ENCODE data around the gene KCNMB4.
"Not testable (repeated sequence)": the region's sequence is repeated elsewhere in the genome, so short reads cannot be mapped to it uniquely, and the experiment has no call there.

KCNMB4 gene

DNA sequence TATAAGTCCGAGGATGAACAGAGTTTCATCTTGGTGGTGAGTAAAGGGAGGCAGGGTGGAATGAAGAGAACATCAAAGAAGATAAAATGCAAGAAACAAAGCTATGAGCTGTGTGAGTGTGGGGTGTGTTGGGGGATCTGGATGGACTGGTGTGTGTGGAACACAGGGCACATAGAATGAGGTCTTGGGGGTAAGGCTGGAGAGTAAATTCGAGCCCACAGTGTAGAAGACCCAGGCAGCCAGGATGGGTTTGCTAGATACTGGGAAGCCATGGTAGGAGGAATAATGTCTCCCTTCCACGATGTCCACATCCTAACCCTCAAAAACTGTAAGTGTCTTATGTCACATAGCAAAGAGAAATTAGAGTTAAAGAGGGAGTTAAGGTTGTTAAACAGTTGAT lies 6.8 kb downstream of the KCNMB4 start:
- no peak for DNase-seq (ENCODE audit: low spot score)

DNA sequence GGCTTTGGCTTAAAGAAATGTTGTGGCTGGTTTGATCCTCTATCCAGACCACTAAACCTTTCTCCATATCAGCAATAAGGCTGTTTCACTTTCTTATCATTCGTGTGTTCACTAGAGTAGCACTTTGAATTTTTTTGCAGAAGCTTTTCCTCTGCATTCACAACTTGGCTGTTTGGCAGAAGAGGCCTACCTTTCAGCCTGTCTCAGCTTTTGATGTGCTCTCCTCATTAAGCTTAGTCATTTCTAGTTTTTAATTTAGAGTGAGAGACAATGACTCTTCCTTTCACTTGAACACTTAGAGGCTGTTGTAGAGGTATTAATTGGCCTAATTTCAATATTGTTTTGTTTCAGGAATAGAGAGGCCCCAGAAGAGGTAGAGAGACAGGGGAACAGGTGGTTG lies 13.8 kb downstream of the KCNMB4 start:
- DNase-seq (ENCODE audit: low spot score), result no peak

DNA sequence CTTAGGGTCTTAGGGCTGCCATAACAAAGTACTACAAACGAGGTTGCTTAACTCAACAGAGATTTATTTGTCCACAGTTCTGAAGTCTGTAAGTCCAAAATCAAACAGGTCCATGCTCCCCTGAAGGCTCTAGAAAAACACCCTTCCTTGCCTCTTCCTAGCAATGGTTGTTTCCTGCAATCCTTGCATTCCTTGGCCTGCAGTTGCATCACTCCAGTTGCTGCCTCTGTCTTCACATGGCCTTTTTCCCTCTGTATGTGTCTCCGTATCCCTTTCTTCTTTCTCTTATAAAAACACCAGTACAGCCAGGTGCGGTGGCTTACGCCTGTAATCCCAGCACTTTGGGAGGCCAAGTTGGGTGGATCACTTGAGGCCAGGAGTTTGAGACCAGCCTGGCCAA lies 17.4 kb downstream of the KCNMB4 start:
- no peak for DNase-seq (ENCODE audit: low spot score)

DNA sequence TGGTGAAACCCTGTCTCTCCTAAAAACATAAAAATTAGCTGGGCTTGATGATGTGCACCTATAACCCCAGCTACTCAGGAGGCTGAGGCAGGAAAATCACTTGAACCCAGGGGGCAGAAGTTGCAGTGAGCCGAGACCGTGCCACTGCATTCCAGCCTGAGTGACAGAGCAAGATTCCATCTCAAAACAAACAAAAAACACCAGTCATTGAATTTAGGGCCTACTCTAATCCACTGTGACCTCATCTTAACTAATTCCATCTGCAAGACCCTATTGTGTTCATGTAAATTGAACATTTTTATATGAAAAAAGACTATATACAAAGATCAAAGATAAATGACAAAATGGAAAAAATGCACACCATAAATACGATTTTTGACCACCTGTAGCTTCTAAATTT lies 17.8 kb downstream of the KCNMB4 start:
- no peak for DNase-seq (ENCODE audit: low spot score)

DNA sequence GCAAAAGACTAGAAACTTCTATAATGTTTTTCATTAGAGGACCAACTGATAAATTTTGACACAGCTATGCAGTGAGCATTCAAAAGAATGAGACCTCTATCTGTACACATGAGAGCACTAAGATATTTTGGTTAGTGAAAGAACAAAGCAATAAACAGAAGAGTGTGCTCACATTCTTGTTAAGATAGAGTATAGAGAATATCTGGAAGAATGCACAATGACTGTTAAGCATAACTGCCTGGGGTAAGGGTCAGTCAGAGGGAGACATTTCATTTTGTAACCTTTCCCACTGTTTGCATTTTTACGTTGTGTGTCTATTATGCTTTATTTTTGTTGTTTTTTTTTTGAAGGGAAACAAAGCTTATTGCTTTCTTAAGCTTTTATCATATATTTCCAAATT lies 20.7 kb downstream of the KCNMB4 start:
- no peak for DNase-seq (ENCODE audit: low spot score)

DNA sequence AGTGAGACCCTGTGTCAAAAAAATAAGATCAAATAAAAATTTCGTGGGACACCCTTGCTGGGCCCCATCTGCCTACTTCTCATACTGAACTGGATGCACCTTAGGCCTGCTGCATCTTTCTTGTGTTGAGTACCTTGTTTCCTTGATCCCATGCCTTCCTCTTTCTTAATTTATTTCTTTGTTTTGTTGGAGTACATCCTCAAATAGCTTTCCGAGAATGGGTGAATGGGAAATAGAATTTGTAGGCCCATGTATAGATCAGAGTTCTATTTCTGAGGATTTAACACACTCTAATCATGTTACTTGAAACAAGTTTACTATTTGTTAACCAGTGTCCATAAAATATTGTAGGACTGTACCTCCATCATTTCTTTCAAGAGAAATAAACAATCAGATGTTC lies 23.6 kb downstream of the KCNMB4 start:
- DNase-seq (ENCODE audit: low spot score), result no peak

DNA sequence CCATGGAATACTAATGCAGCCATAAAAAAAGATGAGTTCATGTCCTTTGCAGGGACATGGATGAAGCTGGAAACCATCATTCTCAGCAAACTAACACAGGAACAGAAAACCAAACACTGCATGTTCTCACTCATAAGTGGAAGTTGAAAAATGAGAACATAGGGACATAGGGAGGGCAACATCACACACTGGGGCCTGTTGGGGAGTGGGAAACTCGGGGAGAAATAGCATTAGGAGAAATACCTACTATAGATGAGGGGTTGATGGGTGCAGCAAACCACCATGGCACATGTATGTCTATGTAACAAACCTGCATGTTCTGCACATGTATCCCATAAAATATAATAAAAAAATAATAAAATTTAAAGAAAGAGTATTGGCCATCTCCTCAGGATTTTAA lies 26.5 kb downstream of the KCNMB4 start:
- DNase-seq (ENCODE audit: low spot score), result not testable (repeated sequence)

DNA sequence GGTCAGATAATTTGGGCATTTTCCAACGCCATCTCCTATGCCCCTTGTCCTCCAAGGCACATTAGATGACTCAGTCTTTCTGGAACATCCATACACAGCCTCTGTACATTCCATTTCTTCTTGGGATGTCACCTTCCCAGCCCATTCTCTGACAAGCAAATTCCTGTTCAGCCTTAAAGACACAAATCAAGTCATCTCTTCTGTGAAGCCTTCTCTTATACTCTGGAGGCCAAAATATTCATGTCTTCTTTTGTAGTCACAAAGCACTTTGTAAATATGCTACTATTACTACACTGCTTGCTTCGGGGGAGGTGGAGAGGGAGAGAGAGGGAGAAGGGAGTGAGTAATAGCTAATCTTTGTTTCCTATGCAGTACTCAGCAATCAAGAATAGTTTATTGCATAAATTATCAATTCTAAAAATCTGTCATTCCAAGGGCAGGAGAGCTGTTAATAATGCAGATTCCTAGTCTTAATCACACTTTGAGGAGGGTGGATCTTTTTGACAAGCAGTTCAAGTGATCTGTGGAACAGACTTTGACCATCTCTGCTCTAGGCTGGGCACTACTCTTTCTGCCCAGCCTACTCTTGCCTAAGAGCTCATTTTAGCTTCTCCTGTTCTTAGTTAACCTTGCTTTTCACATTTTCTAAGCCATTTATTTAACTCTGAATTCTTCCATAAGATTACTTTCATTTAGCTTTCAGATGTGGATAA lies 27.9 kb downstream of the KCNMB4 start:
- no peak for DNase-seq (ENCODE audit: low spot score)

DNA sequence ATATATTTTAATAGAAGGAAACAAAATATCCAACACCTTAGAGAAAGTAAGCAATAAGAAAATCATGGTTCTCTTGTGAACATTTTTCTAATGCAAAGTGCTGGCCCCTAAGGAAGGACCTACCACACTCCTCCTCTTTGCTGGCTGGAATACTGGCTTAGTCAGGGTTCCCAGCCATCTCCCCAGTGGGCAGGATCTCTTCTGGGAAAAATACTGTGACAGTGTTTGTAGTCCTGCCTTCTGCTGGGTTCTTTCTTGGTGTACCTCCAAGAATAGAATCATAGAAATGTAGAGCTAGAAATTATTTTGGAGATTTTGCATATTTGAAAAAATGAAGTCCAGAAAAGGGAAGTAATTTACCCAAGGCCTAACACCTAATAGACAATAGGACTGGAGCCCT lies 31.9 kb downstream of the KCNMB4 start:
- no peak for DNase-seq (ENCODE audit: low spot score)

DNA sequence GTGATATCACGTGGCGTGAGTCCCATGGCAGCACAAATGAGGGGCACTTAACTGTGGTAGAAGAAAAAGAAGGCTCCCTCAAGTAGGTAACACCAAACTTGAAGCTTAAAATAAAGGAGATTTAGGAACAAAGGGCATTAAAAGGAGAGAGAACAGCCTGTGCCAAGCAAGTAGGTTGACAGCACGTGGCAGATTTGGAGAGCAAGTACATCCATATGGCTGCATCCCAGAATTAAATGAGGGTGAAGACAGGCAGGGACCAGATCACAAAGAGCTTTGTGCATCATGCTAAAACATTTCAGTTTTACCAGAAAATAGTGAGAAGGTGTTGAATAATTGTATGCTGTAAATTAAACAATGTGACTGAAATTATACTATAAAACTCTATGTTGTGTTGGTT lies 32.8 kb downstream of the KCNMB4 start:
- no peak for DNase-seq (ENCODE audit: low spot score)

DNA sequence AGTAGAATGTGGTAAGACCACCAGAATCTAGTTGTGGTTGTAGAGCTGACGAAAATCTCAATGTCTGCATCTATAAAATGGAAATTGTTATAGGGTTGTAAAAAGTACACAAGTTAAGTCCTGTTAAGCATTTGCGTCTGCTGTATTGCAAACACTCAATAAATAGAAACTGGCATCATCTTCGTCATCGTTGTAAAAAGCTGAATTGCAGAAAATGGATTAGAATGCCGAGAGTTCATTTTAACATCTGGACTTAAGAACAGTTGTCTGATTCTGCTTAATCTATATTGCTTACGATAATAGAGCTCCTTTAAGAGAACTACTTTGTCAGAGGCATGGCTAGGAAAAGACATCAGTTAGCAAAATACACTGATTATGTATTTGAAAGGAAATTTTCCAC lies 33.2 kb downstream of the KCNMB4 start:
- no peak for DNase-seq (ENCODE audit: low spot score)

DNA sequence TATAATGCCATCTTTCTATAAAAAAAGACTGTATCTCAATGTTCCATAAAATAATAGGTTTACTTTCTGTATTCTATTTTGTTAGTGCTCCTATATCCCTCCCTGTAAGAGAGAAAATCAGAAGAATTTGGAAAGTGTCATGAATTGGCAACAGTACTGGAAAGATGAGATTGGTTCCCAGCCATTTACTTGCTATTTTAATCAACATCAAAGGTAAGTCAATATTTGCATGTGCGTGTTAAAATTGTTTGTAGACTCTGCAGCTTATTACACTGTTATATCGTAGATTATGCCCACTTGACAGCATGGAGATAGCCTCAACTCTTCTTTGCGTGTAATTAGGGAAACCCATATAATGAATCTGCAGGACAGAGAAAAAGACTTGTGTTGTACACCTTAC lies 34.0 kb downstream of the KCNMB4 start:
- no peak for DNase-seq (ENCODE audit: low spot score)

DNA sequence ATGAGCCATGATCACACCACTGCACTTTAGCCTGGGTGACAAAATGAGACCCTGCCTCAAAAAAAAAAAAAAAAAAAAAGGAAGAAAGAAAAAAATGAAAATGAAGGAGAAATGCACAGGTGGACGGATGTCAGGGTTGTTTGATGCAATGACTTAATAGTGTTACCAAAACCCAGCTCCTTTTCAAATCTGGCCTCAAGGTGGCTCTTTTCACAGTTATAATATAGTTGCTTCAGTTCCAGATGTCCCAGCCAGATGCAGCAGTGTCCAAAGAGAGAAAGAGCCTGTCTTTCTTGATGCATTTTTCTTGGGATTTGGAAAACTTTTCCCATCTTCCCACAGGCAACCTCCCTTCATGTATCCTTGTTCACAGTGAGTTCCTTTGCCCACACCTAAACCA lies 36.5 kb downstream of the KCNMB4 start:
- DNase-seq (ENCODE audit: low spot score), result no peak

DNA sequence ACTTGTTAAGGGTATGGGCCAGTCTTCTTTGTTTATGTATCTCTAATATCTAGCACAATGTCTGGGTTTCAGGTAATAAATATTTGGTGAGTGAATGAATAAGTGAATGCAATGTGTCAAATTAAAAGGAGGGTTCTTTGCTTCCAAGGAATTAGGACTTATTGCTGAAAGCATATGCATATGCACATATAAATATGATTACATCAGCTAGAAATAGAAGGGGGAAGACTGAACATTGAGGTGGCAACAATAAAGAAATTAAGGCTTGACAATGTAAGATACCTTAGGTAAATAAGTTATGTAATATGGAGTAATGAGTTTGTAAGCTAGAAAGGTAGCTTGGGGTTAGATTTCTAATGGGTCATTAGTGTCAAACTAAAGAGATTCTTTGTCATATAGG lies 37.7 kb downstream of the KCNMB4 start:
- DNase-seq (ENCODE audit: low spot score), result no peak

DNA sequence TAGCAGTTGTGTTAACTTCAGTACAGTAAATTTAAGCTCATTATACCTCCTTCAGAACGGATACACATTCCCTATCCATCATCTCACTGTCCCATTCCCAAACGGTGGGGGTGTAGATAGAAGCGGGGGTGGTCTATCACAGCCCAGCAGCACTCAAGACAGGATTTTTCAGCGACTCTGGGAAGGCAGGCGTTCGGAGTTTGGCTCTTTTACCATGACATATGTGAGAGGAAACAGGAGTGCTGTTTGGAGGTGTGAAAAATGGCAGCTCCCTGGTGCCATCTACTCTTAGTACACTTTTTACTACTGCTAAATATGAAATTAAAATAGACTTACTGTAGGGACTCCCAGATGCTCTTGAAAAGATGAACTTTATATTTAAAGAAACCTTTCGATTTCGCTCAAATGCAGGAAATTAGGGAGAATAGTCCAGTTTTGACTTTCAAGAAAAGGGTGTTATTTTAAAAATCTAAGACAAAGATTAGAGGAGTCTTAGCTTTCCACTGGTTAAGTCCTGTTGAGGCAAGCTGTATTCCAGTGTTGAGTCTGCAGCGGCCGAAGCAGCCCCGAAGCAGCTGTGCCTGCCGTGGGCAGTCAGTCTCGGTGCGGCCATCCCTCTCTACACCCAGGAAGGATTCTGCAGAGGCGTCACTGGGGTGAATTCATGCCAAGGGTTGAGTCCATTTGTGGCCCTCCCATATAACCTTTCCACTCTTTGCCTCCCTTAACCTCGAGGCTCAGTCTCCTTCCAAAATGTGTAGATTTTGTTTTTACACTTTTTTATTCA lies 42.1 kb downstream of the KCNMB4 start:
- no peak for DNase-seq (ENCODE audit: low spot score)

DNA sequence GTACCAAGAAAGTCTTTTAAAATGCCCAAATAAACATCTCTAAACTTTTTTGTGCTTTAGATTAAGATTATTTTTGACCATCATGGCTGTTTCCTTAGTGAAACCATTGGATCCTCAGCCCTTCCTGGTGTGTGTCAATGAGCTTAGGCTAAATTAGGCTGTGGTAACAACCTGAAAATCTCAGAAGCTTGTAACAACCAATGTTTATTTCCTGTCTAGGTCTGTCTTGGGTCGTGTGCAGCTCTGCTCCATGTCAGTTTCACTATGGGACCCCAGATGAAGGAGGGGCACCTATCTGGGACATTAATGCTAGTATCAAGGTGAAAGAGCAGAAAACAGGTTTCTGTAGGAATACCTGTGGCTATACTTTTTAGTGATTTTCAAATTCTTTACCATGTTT lies 49.9 kb downstream of the KCNMB4 start:
- no peak for DNase-seq (ENCODE audit: low spot score)

DNA sequence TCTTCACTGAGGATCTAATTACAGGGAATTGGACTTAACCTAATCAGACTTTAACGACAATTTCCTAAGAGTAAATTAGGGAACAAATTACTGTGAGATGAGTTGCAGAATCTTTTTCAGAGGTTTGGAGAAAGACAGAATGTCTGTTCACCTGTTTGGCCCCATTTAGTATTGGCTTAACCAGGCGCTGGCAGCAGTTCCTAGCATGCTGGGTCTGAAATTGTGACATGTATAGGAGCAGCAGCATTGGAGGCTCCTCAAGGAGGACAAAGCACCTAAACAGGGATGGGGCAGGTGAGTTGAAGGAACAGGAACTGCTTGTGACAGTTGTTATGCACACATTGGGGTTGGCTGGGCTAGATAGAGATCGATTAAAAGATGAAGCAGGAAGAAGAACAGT lies 51.0 kb downstream of the KCNMB4 start:
- no peak for DNase-seq (ENCODE audit: low spot score)

DNA sequence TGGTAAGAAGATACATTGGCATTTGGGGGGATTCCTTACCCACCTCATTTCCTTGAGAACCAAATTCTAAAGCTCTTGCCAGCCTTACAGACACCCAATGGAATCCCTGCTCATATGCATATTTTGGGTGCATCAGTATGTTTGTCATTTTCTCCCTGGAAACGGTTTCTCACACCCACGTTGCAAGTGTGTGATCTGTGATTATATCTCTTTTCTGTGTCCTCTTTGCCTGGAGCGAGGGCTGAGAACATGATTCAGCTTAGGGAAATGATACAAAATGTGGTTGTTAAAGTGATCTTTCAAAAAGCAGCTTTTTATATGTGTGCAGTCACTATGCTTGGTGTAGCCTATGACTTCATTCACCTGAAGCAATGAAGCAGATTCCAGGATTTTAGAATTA lies 52.0 kb downstream of the KCNMB4 start:
- DNase-seq (ENCODE audit: low spot score), result no peak

DNA sequence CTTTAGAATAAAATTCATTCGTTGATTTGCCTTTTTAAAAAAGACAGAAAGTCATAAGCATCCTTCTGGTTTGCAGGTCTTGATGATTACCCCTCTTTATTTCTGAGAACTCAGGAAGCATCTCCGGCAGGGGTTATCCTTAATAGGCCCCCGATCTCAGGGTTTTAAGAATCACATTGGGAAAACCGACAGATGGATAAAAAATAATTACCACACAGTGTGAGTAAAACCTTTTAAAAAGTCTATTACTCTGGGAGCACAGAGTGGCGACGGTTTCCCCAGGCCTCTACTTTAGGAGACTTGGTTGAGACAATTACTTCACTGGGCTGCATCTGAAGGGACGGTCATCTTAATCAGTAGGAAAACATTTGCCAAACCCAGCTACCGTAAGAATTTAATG lies 56.5 kb downstream of the KCNMB4 start:
- DNase-seq (ENCODE audit: low spot score), result no peak

DNA sequence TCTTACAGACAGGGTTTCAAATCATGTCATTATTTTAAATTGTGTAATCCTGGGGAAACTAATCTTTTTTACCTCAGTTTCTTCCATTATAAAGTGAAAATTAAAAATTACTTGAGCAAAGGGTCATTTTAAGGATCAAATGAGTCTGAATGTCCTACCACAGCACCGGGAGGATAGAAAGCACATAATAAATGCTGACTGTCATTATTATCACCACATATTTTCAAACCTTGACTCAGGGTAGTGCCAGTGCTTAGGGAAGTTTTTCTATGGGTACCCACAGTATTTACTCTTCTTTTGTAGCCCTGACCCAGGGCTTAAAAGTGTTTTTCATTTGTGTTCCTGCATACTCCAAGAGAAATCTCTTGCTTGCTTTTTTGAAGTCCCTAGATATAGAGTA lies 60.5 kb downstream of the KCNMB4 start:
- DNase-seq (ENCODE audit: low spot score), result no peak

DNA sequence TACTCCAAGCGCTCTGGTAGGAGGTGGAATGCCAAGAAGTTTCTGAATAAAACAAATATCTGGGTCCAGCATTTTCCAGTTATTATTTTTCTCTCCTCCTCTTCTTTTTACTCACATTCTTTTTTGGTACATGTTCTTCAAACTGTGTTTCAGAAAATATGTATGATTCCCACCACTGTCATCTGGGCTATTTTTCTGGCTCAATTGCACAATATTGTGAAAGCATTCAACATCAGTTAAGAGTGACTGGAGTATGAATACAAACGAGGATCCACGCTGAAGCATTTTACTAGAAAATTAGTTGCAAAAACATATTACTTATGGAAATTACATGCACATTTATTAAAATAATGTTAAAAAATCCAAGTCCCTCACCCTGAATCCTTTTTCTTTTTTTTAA lies 61.5 kb downstream of the KCNMB4 start:
- no peak for DNase-seq (ENCODE audit: low spot score)

DNA sequence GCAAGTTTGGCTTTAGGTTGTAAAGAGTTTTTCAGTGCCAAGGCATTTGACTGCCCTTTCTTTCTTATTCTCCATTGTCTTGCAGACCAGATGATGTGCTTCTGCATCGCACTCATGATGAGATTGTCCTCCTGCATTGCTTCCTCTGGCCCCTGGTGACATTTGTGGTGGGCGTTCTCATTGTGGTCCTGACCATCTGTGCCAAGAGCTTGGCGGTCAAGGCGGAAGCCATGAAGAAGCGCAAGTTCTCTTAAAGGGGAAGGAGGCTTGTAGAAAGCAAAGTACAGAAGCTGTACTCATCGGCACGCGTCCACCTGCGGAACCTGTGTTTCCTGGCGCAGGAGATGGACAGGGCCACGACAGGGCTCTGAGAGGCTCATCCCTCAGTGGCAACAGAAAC lies 64.3 kb downstream of the KCNMB4 start:
- DNase-seq (ENCODE audit: low spot score), result no peak

DNA sequence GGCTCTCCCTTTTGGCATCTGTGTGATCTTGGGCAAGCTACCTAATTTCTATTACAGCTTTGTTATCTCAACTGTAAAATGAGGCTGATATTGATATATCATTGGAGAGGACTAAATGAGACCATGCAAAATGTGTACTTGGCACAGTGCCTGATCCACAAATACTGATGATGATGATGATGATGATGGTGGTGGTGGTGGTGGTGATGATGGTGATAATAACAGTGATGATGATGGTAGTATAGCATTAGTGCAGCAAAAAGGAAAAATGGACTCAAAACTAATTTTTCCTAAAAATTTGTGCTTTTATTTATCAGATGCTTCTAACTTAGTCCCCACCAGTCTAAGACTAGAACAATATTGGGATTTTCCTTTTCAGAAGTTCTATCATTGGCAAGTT lies 70.7 kb downstream of the KCNMB4 start:
- no peak for DNase-seq (ENCODE audit: low spot score)

DNA sequence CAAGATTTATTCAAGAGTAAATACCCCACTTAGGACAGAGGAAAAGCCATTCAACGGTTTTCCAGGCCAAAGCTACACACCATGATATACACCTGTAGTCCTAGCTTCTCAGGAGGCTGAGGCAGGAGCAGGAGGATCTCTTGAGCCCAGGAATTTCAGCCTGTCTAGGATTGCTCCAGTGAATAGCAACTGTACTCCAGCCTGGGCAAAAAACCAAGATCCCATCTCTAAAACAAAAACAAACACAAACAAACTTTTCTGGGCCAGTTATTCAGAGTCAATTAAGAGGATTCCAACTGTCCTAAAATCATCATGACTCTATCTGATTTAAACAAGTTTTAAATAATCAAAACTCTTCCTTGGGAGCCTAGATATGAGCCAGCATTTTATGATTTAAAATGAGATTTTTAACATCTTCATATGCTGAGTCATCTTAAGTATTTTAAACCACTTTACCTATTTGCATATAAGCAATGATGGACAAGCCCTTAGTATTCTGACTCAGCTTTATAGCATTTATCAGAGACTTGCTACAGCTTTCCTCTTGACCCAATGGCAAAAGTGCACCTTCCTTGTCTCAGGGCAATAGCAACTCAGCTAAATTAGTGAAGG lies 77.1 kb downstream of the KCNMB4 start:
- no peak for DNase-seq (ENCODE audit: low spot score)
